GM18505 (cell line): ENCODE results near the gene CIP2A.

Source experiments
- ATAC-seq: cut with Tn5 transposase; IDR thresholded peaks from one replicate; pipeline ENCODE4 v1.9.1; 2021; ENCODE audit not compliant: unreplicated experiment
- POLR2A ChIP-seq: IDR thresholded peaks from 4 replicates; pipeline ENCODE4 v1.6.1; 2011; ENCODE audit warnings: borderline replicate concordance; ENCODE audit not compliant: insufficient read depth, insufficient read length; ENCODE audit errors: extremely low read depth

Gene CIP2A

GRCh38 chr3:108513961-108514360 is 75.3 kb downstream of the CIP2A start:
- no peak for TF ChIP-seq POLR2A
- no peak for ATAC-seq

GRCh38 chr3:108512671-108513070 is 76.6 kb downstream of the CIP2A start:
- TF ChIP-seq POLR2A, result no peak
- ATAC-seq, result no peak

GRCh38 chr3:108511490-108511889 is 77.7 kb downstream of the CIP2A start:
- no peak for TF ChIP-seq POLR2A
- ATAC-seq, result no peak

- TF ChIP-seq POLR2A, result no peak
- no peak for ATAC-seq
These were observed 78.2 kb downstream of the CIP2A start for GRCh38 chr3:108511055-108511454.

- no peak for ATAC-seq
- no peak for TF ChIP-seq POLR2A
These were observed 78.7 kb downstream of the CIP2A start, which contains the start of gene MYH15 for GRCh38 chr3:108510496-108510895. MYH15 (minus strand) TSS chr3:108510596; CDS start chr3:108510530, 66 bp downstream.

- no peak for ATAC-seq
- TF ChIP-seq POLR2A, result no peak
These were observed 79.4 kb downstream of the CIP2A start for GRCh38 chr3:108509871-108510270.

- no peak for ATAC-seq
- no peak for TF ChIP-seq POLR2A
These were observed 80.0 kb downstream of the CIP2A start for GRCh38 chr3:108509263-108509662.

GRCh38 chr3:108507902-108508301 is 81.3 kb downstream of the CIP2A start:
- TF ChIP-seq POLR2A, result no peak
- ATAC-seq, result no peak

GRCh38 chr3:108505811-108506210 is 83.4 kb downstream of the CIP2A start:
- ATAC-seq, result no peak
- no peak for TF ChIP-seq POLR2A

GRCh38 chr3:108503722-108504121 is 85.5 kb downstream of the CIP2A start:
- TF ChIP-seq POLR2A, result no peak
- no peak for ATAC-seq

GRCh38 chr3:108501535-108501934 is 87.7 kb downstream of the CIP2A start:
- ATAC-seq, result no peak
- TF ChIP-seq POLR2A, result no peak

GRCh38 chr3:108500728-108501127 is 88.5 kb downstream of the CIP2A start:
- no peak for TF ChIP-seq POLR2A

More at GRCh38 chr3:108500728-108501127, 88.5 kb downstream of the CIP2A start:
- no peak for ATAC-seq
